NCI-H446 treated with DMSO at 0.1 percent for 48 hours (cell line): Measurements from ENCODE around the gene ARG2.
"Not testable (repeated sequence)": the region's sequence is repeated elsewhere in the genome, so short reads cannot be mapped to it uniquely, and the experiment has no call there.

ENCODE experiments used
- DNase-seq: peaks from one replicate; lab custom pipeline; 2025; lab: John Stamatoyannopoulos, UW

The ARG2 gene

GRCh38 chr14:67586369-67586768 is 33.4 kb upstream of the ARG2 start:
- no peak for DNase-seq

- DNase-seq: no peak
Observed at GRCh38 chr14:67589204-67589770, 30.4 kb upstream of the ARG2 start.

GRCh38 chr14:67593650-67594049 is 26.1 kb upstream of the ARG2 start:
- not testable (repeated sequence) for DNase-seq

DNA sequence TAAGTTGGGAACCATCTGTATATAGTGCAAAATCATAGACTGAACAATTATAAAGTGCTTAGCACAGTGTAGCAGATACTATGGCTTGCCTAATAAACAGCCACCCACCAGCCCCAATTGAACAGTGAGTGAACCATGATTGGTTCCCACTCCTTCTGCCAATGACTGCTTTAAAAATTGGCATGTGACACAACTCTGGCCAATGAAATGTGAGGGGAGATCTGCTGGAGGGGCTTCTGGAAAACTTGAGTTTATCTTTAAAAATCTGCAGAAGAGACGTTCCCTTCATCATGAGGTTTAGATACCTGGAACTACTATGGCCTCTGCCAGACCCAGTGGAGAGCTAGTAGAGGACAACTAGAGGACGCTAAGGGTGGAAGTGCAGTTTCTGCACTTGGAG is 24.3 kb upstream of the ARG2 start:
- no peak for DNase-seq

DNA sequence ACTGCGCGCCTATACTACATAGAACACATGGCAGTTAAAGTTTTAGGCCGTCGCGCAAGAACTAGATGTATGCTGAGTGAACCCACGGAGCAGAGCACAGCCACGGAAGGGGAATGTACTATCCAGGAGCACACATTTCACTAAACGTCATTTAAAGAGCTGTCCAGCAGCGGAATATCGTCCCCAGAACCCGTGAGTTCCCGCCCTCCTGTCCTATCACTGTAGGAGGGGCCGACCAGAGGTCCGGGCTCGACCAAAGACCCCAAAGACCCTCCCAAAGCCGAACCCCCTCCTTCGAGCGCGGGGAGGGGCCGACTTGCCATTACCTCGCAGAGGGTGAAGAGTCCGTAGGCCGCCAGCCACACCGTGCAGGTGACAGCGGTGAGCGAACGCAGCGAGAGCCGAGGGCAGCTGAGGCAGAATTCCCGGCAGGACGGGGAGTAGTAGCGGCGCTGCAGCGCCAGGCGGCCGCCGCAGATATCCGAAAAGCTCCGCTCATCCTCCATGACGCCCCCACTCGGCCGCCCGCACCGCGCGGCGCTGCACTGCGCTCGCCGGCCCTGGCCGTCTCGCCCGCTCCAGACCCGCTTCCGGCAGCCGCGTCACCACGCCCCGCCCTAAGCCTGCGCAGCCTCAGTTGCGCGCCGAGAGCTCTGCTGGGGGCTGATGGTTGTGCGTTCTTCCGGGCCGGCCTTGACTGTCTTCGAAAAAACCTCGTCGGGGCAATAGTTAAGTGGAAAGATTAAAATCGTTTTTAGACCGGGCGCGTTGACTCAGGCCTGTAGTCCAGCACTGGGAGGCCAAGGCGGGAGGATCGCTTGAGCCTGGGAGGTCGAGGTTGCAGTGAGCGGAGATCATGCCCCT is 19.8 kb upstream of the ARG2 start, which contains the start of gene PIGH:
TSS of gene PIGH (minus strand) at position 571 of the 864 bp plus-strand sequence. CDS start at position 506, 65 bp downstream.
- peak; percentile 59 for DNase-seq

GRCh38 chr14:67600562-67600974 is 19.2 kb upstream of the ARG2 start:
- not testable (repeated sequence) for DNase-seq

GRCh38 chr14:67602076-67602475 is 17.6 kb upstream of the ARG2 start:
- no peak for DNase-seq

GRCh38 chr14:67602995-67603545 is 16.6 kb upstream of the ARG2 start:
- no peak for DNase-seq

- no peak for DNase-seq
Observed at GRCh38 chr14:67607646-67608045, 12.1 kb upstream of the ARG2 start.

DNA sequence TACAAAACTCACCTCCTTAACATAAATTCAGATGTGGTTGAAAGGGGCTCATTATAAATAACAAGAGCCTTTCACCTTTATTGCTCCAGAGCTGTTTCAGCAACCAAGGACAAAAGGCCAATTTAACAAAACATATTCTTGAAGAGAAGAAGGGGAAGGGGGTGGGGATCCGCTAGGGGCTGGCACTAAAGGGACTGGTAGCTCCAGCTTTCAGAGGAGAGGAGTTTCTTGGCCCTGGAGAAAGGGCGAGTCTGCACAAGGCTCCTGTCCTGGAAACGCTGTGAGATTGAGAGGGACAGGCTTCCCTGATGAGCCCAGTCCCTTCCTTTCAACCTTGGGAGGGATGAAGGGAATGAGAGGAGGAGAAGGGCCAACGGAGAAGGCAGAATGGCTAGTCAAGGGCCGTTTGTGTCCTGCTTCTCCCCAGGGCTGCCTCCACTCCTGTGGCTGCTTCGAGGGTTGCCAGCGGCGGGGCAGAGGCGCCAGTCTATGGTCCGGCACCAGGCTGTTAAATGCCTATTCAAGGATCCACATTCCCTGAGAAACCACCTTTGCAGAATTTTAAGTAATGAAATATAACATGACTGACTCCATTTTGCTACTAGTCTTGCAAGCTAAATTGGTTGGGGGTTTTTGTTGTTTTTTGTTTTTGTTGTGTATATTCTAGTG is 9.9 kb upstream of the ARG2 start:
- DNase-seq: no peak

GRCh38 chr14:67610491-67610890 is 9.2 kb upstream of the ARG2 start:
- no peak for DNase-seq

- peak; percentile 52 for DNase-seq
Observed at GRCh38 chr14:67618617-67619063, 1.1 kb upstream of the ARG2 start.

GRCh38 chr14:67620217-67620785 is 581 bp downstream of the ARG2 start:
- DNase-seq: no peak

- DNase-seq: no peak
Observed at GRCh38 chr14:67622675-67623074, 3.0 kb downstream of the ARG2 start.

DNA sequence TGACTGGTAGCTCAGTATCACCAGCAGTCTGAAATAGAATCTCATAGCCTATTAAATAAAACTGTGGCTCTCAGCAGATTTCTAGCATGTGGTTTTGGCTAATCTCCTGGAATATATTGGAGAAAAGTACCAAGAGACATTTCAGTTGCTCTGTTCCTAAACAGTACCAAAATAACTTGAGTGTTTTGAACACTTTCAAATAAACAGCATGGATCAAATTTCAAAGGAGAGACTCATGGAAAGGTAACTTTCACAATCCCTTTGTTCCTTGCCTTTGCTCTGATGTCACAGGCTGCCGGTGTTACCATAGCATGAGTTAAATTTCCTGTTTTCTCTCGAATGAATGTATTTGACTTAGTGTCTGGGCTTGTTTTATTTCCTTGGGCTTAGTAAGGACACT is 3.4 kb downstream of the ARG2 start:
- DNase-seq: no peak

DNA sequence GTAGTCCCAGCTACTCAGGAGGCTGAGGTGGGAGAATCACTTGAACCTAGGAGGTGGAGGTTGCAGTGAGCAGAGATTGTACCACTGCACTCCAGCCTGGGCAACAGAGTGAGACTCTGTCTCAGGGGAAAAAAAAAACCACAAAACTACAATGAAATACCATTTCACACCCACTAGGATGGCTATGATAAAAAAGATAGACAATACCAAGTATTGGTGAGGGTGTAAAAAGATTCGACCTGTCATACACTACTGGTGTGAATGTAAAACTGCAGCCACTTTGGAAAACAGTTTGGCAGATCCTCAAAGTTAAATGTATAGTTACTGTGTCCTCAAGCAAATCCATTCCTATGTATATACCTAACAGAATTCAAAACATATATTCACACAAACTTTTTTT is 6.4 kb downstream of the ARG2 start:
- DNase-seq: not testable (repeated sequence)

DNA sequence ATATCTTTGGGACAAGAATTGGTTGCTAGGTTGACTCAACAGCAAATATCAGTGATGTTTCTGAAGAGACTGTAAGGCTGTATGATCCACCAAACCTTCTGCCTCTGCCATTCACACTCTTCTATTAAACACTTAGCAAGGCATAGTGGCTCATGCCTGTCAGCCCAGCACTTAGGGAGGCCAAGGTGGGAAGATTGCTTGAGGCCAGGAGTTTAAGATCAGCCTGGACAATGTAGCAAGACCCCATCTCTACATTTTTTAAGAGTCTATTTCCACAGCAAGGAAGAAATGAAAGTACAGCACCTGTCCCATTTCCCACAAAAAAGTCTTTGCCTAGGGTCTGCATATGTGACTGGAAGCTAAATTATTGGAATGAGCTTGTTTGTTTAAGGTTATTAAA is 7.8 kb downstream of the ARG2 start:
- no peak for DNase-seq

- no peak for DNase-seq
Observed at GRCh38 chr14:67630186-67630585, 10.5 kb downstream of the ARG2 start.

- DNase-seq: no peak
Observed at GRCh38 chr14:67630938-67631337, 11.2 kb downstream of the ARG2 start.

GRCh38 chr14:67633451-67634147 is 13.9 kb downstream of the ARG2 start:
- no peak for DNase-seq

DNA sequence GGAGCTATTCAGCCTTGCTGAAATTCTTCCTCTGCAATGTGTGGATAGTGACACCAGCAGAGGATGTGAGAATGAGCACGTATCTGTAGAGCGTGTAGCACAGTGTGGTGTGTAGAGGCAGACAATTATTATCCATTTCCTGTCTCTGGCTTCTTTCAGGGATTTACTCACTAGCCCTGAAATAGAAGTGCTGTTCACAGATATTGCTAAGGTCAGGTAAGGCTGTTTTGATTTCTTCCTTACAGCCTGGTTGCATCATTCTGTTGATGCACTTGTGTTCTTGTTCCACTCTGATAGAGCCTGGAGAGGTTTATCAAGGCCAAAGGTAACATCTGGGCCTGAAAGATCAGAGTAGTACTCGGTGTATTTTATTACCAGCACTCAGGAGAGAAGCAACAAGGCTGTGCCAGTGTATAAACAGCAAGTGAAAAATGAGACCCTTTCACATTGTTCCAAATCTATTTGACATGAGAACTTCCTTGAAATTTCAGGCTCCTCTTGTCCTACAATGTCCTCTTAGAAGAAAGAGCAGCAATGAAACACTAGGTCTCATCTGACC is 16.7 kb downstream of the ARG2 start:
- DNase-seq: no peak
